Keratinocyte (primary cell): ENCODE measurements around the gene TSPAN7.

Experiments used
- EZH2 ChIP-seq: IDR thresholded peaks from one replicate; pipeline ENCODE4 v1.6.1; 2012; ENCODE audit warnings: inconsistent platforms, mild to moderate bottlenecking, low read length, moderate library complexity
- TF ChIP-seq, protein P1 (sequence below), 3 experiments: IDR thresholded peaks in 1 of 3; conservative IDR thresholded peaks in 1 of 3; optimal IDR thresholded peaks in 1 of 3; 2 replicates in 2 of 3; 3 replicates in 1 of 3; pipeline versions ENCODE3 to v1.5.1; 2011; ENCODE audit warnings: low read length in 3 of 3, mild to moderate bottlenecking in 3 of 3, moderate library complexity in 2 of 3, control low read depth in 1 of 3, inconsistent platforms in 1 of 3; ENCODE audit not compliant: insufficient read depth in 2 of 3; ENCODE audit errors: extremely low read depth in 1 of 3

DNA sequence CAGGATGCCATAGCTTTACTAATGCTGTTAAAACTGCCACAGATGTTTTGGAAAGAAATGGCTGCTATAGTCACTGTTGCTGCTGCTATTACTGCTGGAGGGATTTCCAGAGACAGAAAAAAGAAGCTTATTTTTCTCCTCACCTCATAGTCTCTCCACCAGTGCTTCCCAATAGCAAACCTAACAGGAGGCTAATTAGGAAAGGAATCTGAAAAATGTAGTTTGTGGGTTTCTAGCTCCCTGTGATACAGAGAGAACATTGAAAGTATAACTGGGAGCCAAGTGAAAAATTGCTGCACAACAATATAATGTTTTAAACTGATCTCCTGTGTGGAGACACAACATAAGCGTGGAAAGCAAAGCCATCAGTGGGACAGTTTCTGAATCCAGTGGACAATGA, 8.6 kb upstream of the TSPAN7 start:
- TF ChIP-seq, protein P1, sequence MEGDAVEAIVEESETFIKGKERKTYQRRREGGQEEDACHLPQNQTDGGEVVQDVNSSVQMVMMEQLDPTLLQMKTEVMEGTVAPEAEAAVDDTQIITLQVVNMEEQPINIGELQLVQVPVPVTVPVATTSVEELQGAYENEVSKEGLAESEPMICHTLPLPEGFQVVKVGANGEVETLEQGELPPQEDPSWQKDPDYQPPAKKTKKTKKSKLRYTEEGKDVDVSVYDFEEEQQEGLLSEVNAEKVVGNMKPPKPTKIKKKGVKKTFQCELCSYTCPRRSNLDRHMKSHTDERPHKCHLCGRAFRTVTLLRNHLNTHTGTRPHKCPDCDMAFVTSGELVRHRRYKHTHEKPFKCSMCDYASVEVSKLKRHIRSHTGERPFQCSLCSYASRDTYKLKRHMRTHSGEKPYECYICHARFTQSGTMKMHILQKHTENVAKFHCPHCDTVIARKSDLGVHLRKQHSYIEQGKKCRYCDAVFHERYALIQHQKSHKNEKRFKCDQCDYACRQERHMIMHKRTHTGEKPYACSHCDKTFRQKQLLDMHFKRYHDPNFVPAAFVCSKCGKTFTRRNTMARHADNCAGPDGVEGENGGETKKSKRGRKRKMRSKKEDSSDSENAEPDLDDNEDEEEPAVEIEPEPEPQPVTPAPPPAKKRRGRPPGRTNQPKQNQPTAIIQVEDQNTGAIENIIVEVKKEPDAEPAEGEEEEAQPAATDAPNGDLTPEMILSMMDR (optimal IDR thresholded peaks at IDR 0.05 in 1 of 3, IDR thresholded peaks at IDR 0.05 in 1 of 3, conservative IDR thresholded peaks at IDR 0.05 in 1 of 3; ENCODE audit: extremely low read depth in 1 of 3, insufficient read depth in 2 of 3, low read length in 3 of 3), result no peak
- TF ChIP-seq EZH2, result no peak
